HCT116 (cell line): ENCODE measurements around the gene RYR3.

Experiments used
- CEBPB ChIP-seq: IDR thresholded peaks from 2 replicates; pipeline ENCODE4 v1.6.1; 2012; ENCODE audit warnings: low read depth
- ELF1 ChIP-seq: IDR thresholded peaks from 2 replicates; pipeline ENCODE4 v1.6.1; 2012; ENCODE audit warnings: low read depth, borderline replicate concordance
- EZH2 ChIP-seq: fragments of 200-600 bp; sonication (generic); IDR thresholded peaks from 2 replicates; pipeline ENCODE4 v1.6.1; 2017; ENCODE audit warnings: antibody characterized with exemption, mixed run types
- EZH2phosphoT487 ChIP-seq: fragments of 200-600 bp; IDR thresholded peaks from 2 replicates; pipeline ENCODE4 v1.6.1; 2018; ENCODE audit warnings: antibody characterized with exemption, borderline replicate concordance
- JUND ChIP-seq: IDR thresholded peaks from 2 replicates; pipeline ENCODE4 v1.6.1; 2012
- POLR2A ChIP-seq: IDR thresholded peaks from 2 replicates; pipeline ENCODE4 v1.7.0; 2011; ENCODE audit warnings: borderline replicate concordance; ENCODE audit not compliant: insufficient read depth, insufficient read length; ENCODE audit errors: extremely low read depth
- POLR2AphosphoS5 ChIP-seq: IDR thresholded peaks from 2 replicates; pipeline ENCODE4 v1.6.1; 2011; ENCODE audit warnings: mild to moderate bottlenecking, low read depth, low read length, moderate library complexity
- RAD21 ChIP-seq: IDR thresholded peaks from 2 replicates; pipeline ENCODE4 v1.6.1; 2012; ENCODE audit warnings: low read depth, mild to moderate bottlenecking
- SIN3A ChIP-seq: IDR thresholded peaks from 2 replicates; pipeline ENCODE4 v1.6.1; 2012; ENCODE audit warnings: low read depth
- TCF7L2 ChIP-seq: IDR thresholded peaks from 2 replicates; pipeline ENCODE4 v1.7.0; 2011; ENCODE audit warnings: borderline replicate concordance, inconsistent platforms; ENCODE audit not compliant: insufficient read depth, insufficient read length; ENCODE audit errors: extremely low read depth
- TF ChIP-seq, protein P1 (sequence below), 3 experiments: fragments of 200-600 bp in 1 of 3; sonication (generic) in 1 of 3; IDR thresholded peaks in 2 of 3; conservative IDR thresholded peaks in 1 of 3; 2 replicates each; pipeline ENCODE4 v1.5.1; 2012 to 2017; ENCODE audit warnings: low read depth in 2 of 3, low read length in 2 of 3, antibody characterized with exemption in 1 of 3, borderline replicate concordance in 1 of 3, control low read depth in 1 of 3, mild to moderate bottlenecking in 1 of 3, mixed read lengths in 1 of 3, mixed run types in 1 of 3, moderate library complexity in 1 of 3; ENCODE audit not compliant: insufficient read depth in 1 of 3
- TF ChIP-seq, protein P2 (sequence below): IDR thresholded peaks from 2 replicates; pipeline ENCODE4 v1.6.1; 2012; ENCODE audit warnings: low read depth
- TF ChIP-seq, protein P3 (sequence below): IDR thresholded peaks from 2 replicates; pipeline ENCODE4 v1.6.1; 2012

DNA sequence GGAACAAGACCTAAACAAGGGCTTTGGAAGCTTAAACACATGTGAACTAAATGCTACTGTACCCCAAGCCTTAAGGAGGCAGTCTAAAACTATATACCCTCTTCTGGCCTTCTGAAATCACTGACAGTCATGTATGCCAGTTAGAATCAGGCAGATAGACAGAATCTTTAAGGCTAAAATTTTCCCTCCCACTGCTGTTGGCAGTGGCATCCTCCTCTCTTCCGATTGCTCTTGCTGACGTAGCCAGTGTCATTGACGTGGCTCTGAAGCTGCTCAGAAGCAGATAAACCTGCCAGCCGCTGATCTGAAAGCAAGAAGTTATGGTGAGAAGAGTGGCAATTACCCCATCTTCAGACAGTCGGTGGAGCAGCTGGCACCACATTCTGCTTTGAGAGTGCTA, 3.3 kb downstream of the RYR3 start:
- no peak for TF ChIP-seq ELF1
- TF ChIP-seq JUND = no peak
- TF ChIP-seq, protein P1, sequence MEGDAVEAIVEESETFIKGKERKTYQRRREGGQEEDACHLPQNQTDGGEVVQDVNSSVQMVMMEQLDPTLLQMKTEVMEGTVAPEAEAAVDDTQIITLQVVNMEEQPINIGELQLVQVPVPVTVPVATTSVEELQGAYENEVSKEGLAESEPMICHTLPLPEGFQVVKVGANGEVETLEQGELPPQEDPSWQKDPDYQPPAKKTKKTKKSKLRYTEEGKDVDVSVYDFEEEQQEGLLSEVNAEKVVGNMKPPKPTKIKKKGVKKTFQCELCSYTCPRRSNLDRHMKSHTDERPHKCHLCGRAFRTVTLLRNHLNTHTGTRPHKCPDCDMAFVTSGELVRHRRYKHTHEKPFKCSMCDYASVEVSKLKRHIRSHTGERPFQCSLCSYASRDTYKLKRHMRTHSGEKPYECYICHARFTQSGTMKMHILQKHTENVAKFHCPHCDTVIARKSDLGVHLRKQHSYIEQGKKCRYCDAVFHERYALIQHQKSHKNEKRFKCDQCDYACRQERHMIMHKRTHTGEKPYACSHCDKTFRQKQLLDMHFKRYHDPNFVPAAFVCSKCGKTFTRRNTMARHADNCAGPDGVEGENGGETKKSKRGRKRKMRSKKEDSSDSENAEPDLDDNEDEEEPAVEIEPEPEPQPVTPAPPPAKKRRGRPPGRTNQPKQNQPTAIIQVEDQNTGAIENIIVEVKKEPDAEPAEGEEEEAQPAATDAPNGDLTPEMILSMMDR (IDR thresholded peaks at IDR 0.05 in 2 of 3, conservative IDR thresholded peaks at IDR 0.05 in 1 of 3; ENCODE audit: borderline replicate concordance in 1 of 3, insufficient read depth in 1 of 3, low read depth in 2 of 3, low read length in 2 of 3) = no peak
- no peak for TF ChIP-seq TCF7L2
- no peak for TF ChIP-seq POLR2A
- TF ChIP-seq POLR2AphosphoS5 = no peak
- TF ChIP-seq, protein P2, sequence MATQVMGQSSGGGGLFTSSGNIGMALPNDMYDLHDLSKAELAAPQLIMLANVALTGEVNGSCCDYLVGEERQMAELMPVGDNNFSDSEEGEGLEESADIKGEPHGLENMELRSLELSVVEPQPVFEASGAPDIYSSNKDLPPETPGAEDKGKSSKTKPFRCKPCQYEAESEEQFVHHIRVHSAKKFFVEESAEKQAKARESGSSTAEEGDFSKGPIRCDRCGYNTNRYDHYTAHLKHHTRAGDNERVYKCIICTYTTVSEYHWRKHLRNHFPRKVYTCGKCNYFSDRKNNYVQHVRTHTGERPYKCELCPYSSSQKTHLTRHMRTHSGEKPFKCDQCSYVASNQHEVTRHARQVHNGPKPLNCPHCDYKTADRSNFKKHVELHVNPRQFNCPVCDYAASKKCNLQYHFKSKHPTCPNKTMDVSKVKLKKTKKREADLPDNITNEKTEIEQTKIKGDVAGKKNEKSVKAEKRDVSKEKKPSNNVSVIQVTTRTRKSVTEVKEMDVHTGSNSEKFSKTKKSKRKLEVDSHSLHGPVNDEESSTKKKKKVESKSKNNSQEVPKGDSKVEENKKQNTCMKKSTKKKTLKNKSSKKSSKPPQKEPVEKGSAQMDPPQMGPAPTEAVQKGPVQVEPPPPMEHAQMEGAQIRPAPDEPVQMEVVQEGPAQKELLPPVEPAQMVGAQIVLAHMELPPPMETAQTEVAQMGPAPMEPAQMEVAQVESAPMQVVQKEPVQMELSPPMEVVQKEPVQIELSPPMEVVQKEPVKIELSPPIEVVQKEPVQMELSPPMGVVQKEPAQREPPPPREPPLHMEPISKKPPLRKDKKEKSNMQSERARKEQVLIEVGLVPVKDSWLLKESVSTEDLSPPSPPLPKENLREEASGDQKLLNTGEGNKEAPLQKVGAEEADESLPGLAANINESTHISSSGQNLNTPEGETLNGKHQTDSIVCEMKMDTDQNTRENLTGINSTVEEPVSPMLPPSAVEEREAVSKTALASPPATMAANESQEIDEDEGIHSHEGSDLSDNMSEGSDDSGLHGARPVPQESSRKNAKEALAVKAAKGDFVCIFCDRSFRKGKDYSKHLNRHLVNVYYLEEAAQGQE = no peak
- TF ChIP-seq, protein P3, sequence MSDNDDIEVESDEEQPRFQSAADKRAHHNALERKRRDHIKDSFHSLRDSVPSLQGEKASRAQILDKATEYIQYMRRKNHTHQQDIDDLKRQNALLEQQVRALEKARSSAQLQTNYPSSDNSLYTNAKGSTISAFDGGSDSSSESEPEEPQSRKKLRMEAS = no peak
- no peak for TF ChIP-seq EZH2
- no peak for TF ChIP-seq EZH2phosphoT487
- no peak for TF ChIP-seq RAD21
- no peak for TF ChIP-seq CEBPB
- TF ChIP-seq SIN3A = no peak
